DND-41 (cell line): ENCODE results near the gene HMGN3.

Source experiments
- EZH2 ChIP-seq: IDR thresholded peaks from 3 replicates; pipeline ENCODE4 v1.6.1; 2012; ENCODE audit warnings: borderline replicate concordance, low read depth, mild to moderate bottlenecking, moderate library complexity, low read length, inconsistent platforms; ENCODE audit not compliant: severe bottlenecking
- TF ChIP-seq, protein P1 (sequence below): IDR thresholded peaks from 2 replicates; pipeline ENCODE4 v1.5.1; 2012; ENCODE audit warnings: borderline replicate concordance, low read length, moderate library complexity, mild to moderate bottlenecking; ENCODE audit not compliant: poor library complexity, severe bottlenecking; ENCODE audit errors: extremely low read depth

DNA sequence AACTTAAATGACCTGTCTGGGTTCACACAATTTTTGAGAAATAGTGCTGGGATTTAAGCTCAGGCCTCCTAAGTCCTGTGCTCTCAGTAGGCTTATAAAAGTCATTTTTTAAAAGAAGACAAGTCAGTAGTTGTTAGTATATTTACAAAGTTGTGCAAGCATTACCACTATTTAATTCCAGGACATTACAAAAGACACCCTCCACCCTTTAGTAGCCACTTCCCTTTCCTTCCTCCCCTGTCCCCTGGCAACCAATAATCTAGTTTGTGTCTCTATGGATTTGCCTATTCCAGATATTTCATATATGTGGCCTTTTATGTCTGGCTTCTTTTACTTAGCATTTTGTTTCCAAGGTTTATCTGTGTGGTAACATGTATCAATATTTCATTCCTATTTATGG, 37.6 kb downstream of the HMGN3 start:
- TF ChIP-seq, protein P1, sequence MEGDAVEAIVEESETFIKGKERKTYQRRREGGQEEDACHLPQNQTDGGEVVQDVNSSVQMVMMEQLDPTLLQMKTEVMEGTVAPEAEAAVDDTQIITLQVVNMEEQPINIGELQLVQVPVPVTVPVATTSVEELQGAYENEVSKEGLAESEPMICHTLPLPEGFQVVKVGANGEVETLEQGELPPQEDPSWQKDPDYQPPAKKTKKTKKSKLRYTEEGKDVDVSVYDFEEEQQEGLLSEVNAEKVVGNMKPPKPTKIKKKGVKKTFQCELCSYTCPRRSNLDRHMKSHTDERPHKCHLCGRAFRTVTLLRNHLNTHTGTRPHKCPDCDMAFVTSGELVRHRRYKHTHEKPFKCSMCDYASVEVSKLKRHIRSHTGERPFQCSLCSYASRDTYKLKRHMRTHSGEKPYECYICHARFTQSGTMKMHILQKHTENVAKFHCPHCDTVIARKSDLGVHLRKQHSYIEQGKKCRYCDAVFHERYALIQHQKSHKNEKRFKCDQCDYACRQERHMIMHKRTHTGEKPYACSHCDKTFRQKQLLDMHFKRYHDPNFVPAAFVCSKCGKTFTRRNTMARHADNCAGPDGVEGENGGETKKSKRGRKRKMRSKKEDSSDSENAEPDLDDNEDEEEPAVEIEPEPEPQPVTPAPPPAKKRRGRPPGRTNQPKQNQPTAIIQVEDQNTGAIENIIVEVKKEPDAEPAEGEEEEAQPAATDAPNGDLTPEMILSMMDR, result no peak
- TF ChIP-seq EZH2, result no peak
